IPS-NIHi7 (cell line): Measurements from ENCODE around the gene RASSF7.

ENCODE experiments used
- DNase-seq: peaks from one replicate; pipeline ENCODE4 v3.0.0; 2012; ENCODE audit warnings: mixed read lengths; ENCODE audit errors: extremely low spot score

The RASSF7 gene

GRCh38 chr11:610146-610801 is 49.5 kb downstream of the RASSF7 start:
- DNase-seq: no peak

GRCh38 chr11:611001-611996 is 50.5 kb downstream of the RASSF7 start:
- DNase-seq: no peak

GRCh38 chr11:612201-612960 is 51.6 kb downstream of the RASSF7 start:
- no peak for DNase-seq

- DNase-seq: no peak
Measured at GRCh38 chr11:612961-613300, 52.2 kb downstream of the RASSF7 start.

- DNase-seq: peak; percentile 88
Measured at GRCh38 chr11:613369-613968, 52.7 kb downstream of the RASSF7 start.
